Endothelial cell of hepatic sinusoid (primary cell): Measurements from ENCODE around the gene ZFR2.
"Not testable (repeated sequence)": the region's sequence is repeated elsewhere in the genome, so short reads cannot be mapped to it uniquely, and the experiment has no call there.

ENCODE experiments used
- in situ Hi-C: cut with HindIII; loops from 2 replicates; pipeline ENCODE4 v1.10.0; 2017; ENCODE audit warnings: low sequenced_read_pairs

The ZFR2 gene

DNA sequence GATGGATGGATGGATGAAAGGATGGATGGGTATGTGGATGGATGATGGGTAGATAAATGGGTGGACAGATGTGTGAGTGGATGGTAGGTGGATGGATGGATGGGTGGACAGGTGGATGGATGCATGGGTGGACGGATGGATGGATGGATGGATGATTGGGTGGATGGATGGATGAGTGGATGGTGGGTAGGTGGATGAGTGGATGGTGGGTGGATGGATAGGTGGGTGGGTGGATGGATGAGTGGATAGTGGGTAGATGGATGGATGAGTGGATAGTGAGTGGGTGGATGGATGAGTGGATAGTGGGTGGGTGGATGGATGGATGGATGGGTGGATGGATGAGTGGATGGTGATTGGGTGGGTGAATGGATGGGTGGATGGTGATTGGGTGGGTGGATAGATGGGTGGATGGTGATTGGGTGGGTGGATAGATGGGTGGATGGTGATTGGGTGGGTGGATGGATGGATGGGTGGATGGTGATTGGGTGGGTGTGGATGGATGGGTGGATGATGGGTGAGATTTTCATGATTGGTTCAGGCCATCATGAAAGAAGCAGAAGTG, 92.3 kb downstream of the ZFR2 start:
- in situ Hi-C loops, result loop anchor here (5.0 to 25.0 kb wide), 3 partner anchors 76 to 436 kb away; partner anchors contain the start of gene EEF2

DNA sequence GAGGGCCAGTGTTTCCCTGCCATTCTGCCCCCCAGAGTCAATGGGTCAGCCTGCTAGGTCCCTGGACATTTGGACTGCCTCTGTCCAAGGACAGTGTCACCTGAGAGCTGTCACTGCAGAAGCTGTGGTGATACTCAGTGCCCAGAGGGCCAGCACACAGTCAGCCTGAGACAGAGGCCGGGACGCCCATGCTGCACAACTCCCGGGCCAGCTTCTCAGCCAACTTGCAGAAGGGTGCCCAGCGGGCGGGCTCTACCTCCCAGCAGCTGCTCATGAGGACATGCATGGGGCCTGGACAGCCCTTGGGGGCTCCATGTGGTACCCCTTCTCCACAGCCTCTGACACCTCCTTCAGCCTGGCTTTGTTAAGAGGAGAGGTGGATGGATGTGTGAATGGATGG, 93.0 kb downstream of the ZFR2 start:
- in situ Hi-C loops, result loop anchor here (5.0 to 25.0 kb wide), 3 partner anchors 76 to 436 kb away; partner anchors contain the start of gene EEF2

GRCh38 chr19:3775374-3775711, 93.5 kb downstream of the ZFR2 start:
- in situ Hi-C loops, result loop anchor here (5.0 to 25.0 kb wide), 3 partner anchors 77 to 437 kb away; partner anchors contain the start of gene EEF2

GRCh38 chr19:3774621-3775373, 94.0 kb downstream of the ZFR2 start:
- in situ Hi-C loops, result loop anchor here (5.0 to 25.0 kb wide), 3 partner anchors 78 to 438 kb away; partner anchors contain the start of gene EEF2

GRCh38 chr19:3773814-3774515, 94.9 kb downstream of the ZFR2 start:
- in situ Hi-C loops, result no loop called here

DNA sequence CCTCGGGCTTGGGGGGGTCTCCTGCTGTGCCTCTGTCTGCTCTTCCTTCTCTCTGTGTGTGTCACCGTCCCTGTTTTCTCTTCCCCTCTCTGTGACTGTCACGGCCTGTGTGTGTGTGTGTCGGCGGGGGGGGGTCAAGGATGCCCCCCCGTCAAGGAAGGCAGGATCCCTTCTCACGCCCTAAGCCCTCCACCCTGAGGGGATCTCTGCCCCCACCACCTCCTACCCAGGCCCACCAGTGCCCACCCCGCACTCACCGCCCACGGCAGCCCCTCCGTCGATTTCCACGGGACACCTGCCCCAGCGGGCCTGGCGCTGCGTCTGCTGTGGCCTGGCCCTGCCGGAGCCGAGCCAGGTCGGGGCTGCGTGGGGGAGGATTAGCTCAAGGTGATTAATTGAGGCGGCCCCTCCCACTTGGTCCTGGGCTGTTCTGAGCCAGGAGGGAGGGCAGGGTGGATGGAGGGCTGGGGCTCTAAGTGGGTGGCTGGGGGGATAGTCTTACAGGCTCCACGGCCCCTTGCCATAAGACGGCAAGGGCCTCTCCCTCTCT, 96.9 kb downstream of the ZFR2 start, which contains the start of gene RAX2:
TSS of gene RAX2 (minus strand) at position 323 of the 550 bp plus-strand sequence. CDS start 486 bp downstream, outside the sequence.
- in situ Hi-C loops, result no loop called here

DNA sequence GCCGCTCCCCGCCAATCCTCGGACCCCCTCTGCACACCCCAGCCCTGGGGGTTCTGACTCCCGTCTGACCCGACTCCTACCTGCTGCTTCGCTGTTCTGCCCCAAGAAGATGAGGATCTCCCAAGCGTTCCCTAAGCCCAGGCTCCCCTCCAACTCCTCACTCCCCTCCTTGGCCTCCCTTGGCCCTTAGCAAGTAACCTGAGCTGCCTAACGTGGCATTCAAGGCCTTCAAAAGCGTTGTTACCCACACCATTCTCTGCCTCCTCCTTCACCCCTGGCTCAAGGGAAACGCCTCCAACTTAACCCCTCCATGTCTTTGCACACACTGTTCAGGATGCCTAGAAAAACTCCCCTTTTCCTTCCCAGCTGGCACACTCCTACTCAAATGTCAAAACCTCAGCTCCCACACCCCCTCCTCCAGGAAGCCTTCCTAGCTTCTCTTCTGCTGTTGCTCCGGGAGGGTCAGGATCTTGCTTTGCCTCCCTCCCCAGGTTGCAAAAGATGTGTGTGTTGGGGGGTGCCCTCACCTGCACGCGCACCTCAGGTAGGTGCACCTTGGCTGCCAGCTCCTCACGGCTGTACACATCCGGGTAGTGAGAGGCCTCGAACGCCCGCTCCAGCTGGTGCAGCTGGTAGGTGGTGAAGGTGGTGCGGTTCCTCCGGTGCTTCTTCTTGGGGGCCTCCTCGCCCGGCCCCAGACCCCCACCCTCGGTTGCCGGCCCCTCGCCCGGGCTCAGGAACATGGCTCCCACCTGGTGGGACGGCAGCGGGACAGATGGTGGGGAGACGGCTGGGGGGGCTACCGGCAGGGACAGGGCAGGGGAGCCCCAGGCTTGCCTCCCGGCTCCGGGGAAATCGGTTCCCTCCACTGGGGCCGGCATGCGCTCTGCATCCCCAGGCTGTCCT, 97.6 kb downstream of the ZFR2 start:
- in situ Hi-C loops, result no loop called here

GRCh38 chr19:3770136-3770999, 98.5 kb downstream of the ZFR2 start:
- in situ Hi-C loops, result no loop called here

DNA sequence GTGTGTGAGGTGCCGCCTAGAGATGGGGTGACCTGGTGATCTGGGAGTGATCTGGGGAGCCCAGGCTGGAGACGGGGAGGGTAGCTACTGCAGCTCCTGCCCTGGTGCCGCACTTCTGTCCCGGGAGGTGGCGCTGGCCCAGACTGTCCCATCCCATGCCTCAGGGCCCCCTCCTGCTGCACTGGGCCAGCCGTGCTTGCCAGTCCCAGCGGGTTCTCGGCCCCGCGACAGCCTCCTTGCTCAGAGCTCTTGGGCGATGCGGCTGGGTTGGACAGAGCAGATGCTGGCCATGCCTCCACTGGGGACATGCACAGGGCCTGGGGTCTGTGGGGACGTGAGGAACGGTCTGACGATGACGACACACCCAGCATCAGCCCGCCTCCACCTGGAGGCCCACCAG, 99.3 kb downstream of the ZFR2 start:
- in situ Hi-C loops, result no loop called here

DNA sequence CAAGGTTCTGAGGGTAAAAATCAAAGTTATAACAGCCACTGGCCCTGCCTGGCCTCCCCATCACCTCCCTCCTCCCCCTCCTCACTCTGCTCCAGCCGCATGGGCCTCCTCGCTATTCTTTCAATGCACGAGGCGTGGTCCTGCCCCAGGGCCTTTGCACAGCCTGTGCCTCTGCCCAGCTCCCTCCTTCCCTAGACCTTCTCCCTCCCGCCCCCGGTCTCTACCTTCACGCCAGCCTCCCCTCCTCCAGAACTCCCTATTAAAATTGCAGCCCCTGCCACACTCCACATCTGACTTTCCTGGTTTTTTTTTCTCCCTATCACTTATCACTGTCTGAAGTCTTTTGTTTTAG, 100.1 kb downstream of the ZFR2 start:
- in situ Hi-C loops, result no loop called here

DNA sequence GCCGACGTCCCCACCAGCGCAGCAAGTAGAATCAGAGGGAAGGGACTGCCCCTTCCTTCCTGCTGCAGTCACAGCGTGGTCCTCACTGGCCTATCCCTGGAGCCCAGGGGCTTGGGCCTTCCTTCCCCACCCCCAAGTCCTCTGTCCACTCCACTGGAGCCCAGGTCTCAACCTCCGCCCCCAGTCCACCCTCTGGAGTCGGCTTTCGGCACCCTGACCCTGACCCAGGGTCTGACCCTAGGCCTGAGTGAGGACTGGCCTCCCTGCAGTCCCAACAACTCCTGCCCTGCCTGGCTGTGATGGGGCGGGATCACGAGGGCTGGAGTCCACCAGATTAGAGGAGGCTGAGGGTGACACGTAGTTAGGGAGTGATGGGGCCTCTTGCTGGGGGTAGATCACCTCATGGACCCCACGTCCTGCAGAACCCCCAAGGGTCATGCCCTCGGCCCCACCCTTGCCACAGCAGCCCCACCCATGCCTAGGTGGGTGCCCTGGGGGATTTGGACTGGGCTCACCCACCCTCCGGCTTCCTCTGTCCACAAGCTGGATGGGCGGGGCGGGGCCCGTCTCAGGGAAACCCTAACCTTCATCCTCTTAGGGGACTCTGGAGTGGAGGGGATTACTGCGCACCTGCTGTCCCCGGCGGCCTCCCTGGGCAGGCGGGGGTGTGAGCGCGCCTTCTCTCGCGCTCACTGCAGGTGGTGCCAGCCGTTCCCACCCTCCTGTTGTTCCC, 100.7 kb downstream of the ZFR2 start:
- in situ Hi-C loops, result no loop called here

- in situ Hi-C loops, result no loop called here
Observed at GRCh38 chr19:3767050-3767449, 101.8 kb downstream of the ZFR2 start.

DNA sequence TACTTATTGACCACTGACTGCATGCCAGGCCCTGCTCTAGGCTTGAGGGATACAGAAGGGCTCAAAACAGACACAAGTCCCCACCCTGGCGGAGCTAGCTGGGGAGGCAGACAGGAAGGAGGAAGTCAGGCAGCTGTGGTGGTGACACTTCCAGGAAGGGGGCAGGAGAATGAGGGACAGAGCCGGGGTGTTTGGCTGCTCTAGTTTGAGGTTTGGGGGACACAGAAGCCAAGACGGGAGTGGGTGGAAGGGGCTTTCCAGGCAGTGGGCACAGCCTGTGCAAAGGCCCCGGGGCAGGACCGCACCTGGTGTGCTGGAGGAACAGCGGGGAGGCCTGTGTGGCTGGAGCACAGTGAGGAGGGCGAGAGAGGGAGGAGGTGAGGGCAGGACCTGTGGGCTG, 102.3 kb downstream of the ZFR2 start:
- in situ Hi-C loops, result no loop called here

- in situ Hi-C loops, result not testable (repeated sequence)
Observed at GRCh38 chr19:3765757-3766156, 103.1 kb downstream of the ZFR2 start.

DNA sequence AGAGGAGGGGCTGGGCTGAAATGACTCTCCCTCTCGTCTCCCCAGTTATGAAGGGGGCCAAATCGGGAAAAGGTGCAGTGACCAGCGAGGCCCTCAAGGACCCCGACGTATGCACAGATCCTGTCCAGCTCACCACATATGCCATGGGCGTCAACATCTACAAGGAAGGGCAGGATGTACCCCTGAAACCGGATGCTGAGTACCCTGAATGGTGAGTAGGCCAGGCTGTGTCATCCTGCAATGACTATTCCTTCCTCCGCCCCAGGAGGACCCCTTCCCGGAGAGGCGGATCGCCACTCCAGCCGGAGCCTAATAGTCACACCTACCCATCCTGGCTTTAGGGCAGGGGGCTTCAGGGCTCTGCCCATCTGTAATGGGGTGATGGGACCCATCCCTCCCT, 103.7 kb downstream of the ZFR2 start:
- in situ Hi-C loops, result no loop called here

DNA sequence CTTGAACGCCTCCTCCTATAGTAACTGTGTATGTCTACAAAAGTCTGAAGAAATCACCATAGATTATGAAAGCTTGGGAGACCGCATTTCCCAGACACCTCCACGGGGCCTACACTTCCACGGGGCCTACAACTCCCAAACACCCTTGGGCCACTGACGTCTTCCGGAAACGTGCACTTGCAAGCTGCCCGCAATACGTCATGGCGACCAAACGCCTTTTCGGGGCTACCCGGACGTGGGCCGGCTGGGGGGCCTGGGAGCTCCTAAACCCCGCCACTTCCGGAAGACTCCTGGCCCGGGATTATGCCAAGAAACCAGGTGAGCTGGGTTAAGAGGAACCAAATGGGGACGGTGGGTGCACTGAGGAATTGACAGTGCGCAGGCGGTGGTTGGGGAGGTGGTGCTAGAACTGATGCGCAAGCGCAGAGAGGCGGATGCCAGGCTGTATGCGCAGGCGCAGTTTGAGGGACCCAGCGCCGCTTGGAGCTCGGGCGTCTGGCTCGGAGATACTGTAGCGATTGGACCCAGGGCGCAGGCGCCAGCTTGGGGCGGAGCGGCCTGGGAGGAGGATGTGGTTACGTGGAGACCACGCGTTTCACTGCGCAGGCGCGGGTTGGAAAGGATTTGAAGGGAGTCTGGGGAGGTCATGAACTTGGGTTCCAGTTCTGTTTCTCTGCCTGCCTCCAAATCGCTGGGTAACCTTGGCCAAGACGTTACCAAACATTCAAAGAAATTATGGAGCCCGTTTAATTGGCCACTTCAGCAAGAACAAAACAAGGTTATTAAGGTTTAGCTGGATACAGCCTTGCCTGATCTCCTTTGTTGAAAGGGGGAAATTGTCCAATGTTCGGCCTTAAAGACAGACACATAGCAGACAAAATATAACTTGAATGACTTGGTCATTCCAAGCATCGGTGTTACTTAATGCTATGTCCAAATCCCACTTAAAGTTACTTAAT, 106.1 kb downstream of the ZFR2 start, which contains the start of gene MRPL54:
TSS of gene MRPL54 (plus strand) at position 182 of the 959 bp plus-strand sequence. CDS start at position 201, 19 bp downstream.
- in situ Hi-C loops, result no loop called here

- in situ Hi-C loops, result no loop called here
Observed at GRCh38 chr19:3762130-3762473, 106.7 kb downstream of the ZFR2 start.
